ENCODE measurements around the gene FAM107B. TPM values are rescaled to one million over a fixed set of nuclear protein-coding genes. Genes with fewer than 3 reads are reported as not detected.

Gene FAM107B
- total and polyA plus RNA-seq, 2 of the 13 experiments (the other 11 are each of a cell fraction or from before 2014, with no cell fraction given), result 15.7 to 24.8 TPM

DNA sequence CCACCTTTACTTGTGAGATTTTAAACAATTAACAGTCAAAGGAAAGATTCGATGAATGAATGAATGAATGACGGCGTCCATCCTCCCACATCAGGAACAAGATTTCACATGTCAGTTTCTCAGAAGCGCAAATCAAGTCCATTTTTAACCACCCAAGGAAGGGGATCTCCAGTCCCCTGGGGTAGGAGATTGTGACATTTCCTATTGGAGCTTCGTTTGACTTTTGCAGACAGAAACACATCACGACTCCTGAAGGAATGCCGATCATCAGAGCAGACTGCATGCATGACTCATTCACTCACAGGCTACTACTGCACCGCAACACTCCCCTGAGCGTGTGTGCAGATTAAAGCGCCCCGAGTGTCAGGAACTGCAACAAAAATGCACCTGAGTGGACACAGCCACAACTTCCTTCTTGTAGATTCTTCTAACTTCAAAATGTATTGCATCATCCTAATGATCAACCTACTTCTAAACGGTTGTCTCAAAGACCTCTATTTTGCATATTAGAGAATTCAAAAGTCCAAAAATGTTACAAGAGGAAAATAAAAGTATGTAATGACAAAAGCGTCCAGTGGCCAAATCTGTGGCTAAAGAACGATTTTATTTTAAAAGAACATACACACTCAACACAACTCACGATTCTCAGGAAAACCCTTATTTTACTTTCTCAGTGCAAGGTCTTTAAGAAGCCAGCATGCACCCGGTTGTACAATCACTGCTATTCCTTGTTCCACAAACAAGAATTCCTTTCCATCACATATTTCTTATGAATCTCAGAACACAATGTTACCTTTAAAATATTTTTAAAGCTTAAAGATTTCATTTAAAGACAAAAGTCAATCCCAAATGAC is 172.6 kb downstream of the FAM107B start (continued):
- 0 out of 4 replicates have a peak, but pooled peaks of 1 of the 2 experiments have one; percentile 15 for TF ChIP-seq NR2F1 (CRISPR knock-in tag; IDR thresholded peaks at IDR 0.05)
- TF ChIP-seq SAP130 (CRISPR knock-in tag; IDR thresholded peaks at IDR 0.05; ENCODE audit: low read depth), result peak; percentile 62
- TF ChIP-seq ZBTB25 (CRISPR knock-in tag; IDR thresholded peaks at IDR 0.05), result no peak
- TF ChIP-seq DNMT3B (CRISPR knock-in tag; conservative IDR thresholded peaks at IDR 0.05), result peak; percentile 82; the same call in 1 of the 2 replicates
- 0 out of 2 replicates have a peak, but pooled peaks have one; percentile 48 for TF ChIP-seq JUND (CRISPR knock-in tag; IDR thresholded peaks at IDR 0.05)
- TF ChIP-seq, protein P1, sequence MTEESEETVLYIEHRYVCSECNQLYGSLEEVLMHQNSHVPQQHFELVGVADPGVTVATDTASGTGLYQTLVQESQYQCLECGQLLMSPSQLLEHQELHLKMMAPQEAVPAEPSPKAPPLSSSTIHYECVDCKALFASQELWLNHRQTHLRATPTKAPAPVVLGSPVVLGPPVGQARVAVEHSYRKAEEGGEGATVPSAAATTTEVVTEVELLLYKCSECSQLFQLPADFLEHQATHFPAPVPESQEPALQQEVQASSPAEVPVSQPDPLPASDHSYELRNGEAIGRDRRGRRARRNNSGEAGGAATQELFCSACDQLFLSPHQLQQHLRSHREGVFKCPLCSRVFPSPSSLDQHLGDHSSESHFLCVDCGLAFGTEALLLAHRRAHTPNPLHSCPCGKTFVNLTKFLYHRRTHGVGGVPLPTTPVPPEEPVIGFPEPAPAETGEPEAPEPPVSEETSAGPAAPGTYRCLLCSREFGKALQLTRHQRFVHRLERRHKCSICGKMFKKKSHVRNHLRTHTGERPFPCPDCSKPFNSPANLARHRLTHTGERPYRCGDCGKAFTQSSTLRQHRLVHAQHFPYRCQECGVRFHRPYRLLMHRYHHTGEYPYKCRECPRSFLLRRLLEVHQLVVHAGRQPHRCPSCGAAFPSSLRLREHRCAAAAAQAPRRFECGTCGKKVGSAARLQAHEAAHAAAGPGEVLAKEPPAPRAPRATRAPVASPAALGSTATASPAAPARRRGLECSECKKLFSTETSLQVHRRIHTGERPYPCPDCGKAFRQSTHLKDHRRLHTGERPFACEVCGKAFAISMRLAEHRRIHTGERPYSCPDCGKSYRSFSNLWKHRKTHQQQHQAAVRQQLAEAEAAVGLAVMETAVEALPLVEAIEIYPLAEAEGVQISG (CRISPR knock-in tag; IDR thresholded peaks at IDR 0.05), result no peak
- TF ChIP-seq ARID5B (CRISPR knock-in tag; IDR thresholded peaks at IDR 0.05), result peak; percentile 46
